Mucosa of rectum (tissue), 2 donors: ENCODE measurements around the gene TEX2.

Experiments used
- H3K27ac ChIP-seq, 2 donors: one replicate each; pipeline ENCODE4 v1.7.0; 2013; ENCODE audit warnings: inconsistent platforms in 2 of 2, low read depth in 2 of 2, low read length in 2 of 2
- H3K27me3 ChIP-seq, 2 donors: one replicate each; pipeline ENCODE4 v1.7.0; 2013; ENCODE audit warnings: low read length in 2 of 2; ENCODE audit not compliant: control insufficient read depth in 2 of 2, insufficient read depth in 2 of 2
- H3K36me3 ChIP-seq, 2 donors: one replicate each; pipeline ENCODE4 v1.7.0; 2013; ENCODE audit warnings: low read length in 2 of 2; ENCODE audit not compliant: control insufficient read depth in 2 of 2, insufficient read depth in 2 of 2
- H3K4me1 ChIP-seq, 2 donors: one replicate each; pipeline ENCODE4 v1.7.0; 2013; ENCODE audit warnings: low read length in 2 of 2, mild to moderate bottlenecking in 1 of 2; ENCODE audit not compliant: control insufficient read depth in 2 of 2, insufficient read depth in 2 of 2
- H3K4me3 ChIP-seq, 2 donors: one replicate each; pipeline ENCODE4 v1.7.0; 2013; ENCODE audit warnings: low read length in 2 of 2
- H3K9ac ChIP-seq, 2 donors: one replicate each; pipeline ENCODE4 v1.7.0; 2013; ENCODE audit warnings: low read length in 2 of 2, low read depth in 1 of 2, mild to moderate bottlenecking in 1 of 2
- H3K9me3 ChIP-seq, 2 donors: one replicate each; pipeline ENCODE4 v1.7.0; 2013; ENCODE audit warnings: low read length in 2 of 2; ENCODE audit not compliant: control insufficient read depth in 2 of 2
- donor health status: healthy.
- donor health status: Normal muscosa, but diverticular disease.

TEX2 gene

GRCh38 chr17:64254755-64255154 is 8.3 kb downstream of the TEX2 start:
- Histone ChIP-seq H3K9ac (no peak overlapping the region), H3K27ac (no peak overlapping the region), H3K27me3 (no peaks in the 10 kb centered on the region)

GRCh38 chr17:64253470-64253869 is 9.6 kb downstream of the TEX2 start:
- H3K4me3 ChIP-seq, result no peak overlapping the region
- no peaks in the 10 kb centered on the region for H3K9me3 ChIP-seq
- no peaks in the 10 kb centered on the region for H3K27me3 ChIP-seq
- no peaks in the 10 kb centered on the region for H3K36me3 ChIP-seq
- H3K27ac ChIP-seq, result no peak overlapping the region
- H3K4me1 ChIP-seq, result no peaks in the 10 kb centered on the region
- H3K9ac ChIP-seq, result no peak overlapping the region

More at GRCh38 chr17:64254755-64255154, 8.3 kb downstream of the TEX2 start:
- Histone ChIP-seq H3K4me1 (no peaks in the 10 kb centered on the region), H3K4me3 (no peak overlapping the region), H3K9me3 (no peaks in the 10 kb centered on the region), H3K36me3 (no peaks in the 10 kb centered on the region)

- H3K36me3 ChIP-seq, result no peaks in the 10 kb centered on the region
- no peak overlapping the region for H3K27ac ChIP-seq
- H3K27me3 ChIP-seq, result no peaks in the 10 kb centered on the region
- H3K4me3 ChIP-seq, result no peak overlapping the region
- H3K4me1 ChIP-seq, result no peaks in the 10 kb centered on the region
- H3K9me3 ChIP-seq, result no peaks in the 10 kb centered on the region
- no peak overlapping the region for H3K9ac ChIP-seq
These were observed 10.2 kb downstream of the TEX2 start for GRCh38 chr17:64252831-64253230.

GRCh38 chr17:64250233-64250835 is 12.7 kb downstream of the TEX2 start:
- Histone ChIP-seq H3K9me3 (no peaks in the 10 kb centered on the region), H3K27ac (no peak overlapping the region), H3K9ac (no peak overlapping the region), H3K27me3 (no peaks in the 10 kb centered on the region), H3K4me3 (no peak overlapping the region), H3K36me3 (no peaks in the 10 kb centered on the region), H3K4me1 (no peaks in the 10 kb centered on the region)

GRCh38 chr17:64247836-64248235 is 15.2 kb downstream of the TEX2 start:
- Histone ChIP-seq H3K36me3 (no peaks in the 10 kb centered on the region), H3K27ac (no peak overlapping the region), H3K4me1 (no peaks in the 10 kb centered on the region), H3K27me3 (no peaks in the 10 kb centered on the region), H3K9ac (no peak overlapping the region), H3K4me3 (no peak overlapping the region), H3K9me3 (no peaks in the 10 kb centered on the region)

GRCh38 chr17:64245218-64246145 is 17.6 kb downstream of the TEX2 start:
- no peaks in the 10 kb centered on the region for H3K36me3 ChIP-seq
- H3K27ac ChIP-seq, result no peak overlapping the region
- no peaks in the 10 kb centered on the region for H3K27me3 ChIP-seq
- H3K4me1 ChIP-seq, result peaks cover 4 to 6% of the 10 kb centered on the region in 2 donors
- H3K9ac ChIP-seq, result no peak overlapping the region
- no peaks in the 10 kb centered on the region for H3K9me3 ChIP-seq
- no peak overlapping the region for H3K4me3 ChIP-seq

- H3K9ac ChIP-seq, result no peak overlapping the region
- H3K4me1 ChIP-seq, result peaks cover 8 to 10% of the 10 kb centered on the region in 2 donors
- no peak overlapping the region for H3K27ac ChIP-seq
- no peaks in the 10 kb centered on the region for H3K27me3 ChIP-seq
- H3K36me3 ChIP-seq, result no peaks in the 10 kb centered on the region
- no peak overlapping the region for H3K4me3 ChIP-seq
- H3K9me3 ChIP-seq, result no peaks in the 10 kb centered on the region
These were observed 18.9 kb downstream of the TEX2 start for GRCh38 chr17:64244165-64244564.

GRCh38 chr17:64243340-64243739 is 19.7 kb downstream of the TEX2 start:
- H3K4me3 ChIP-seq, result no peak overlapping the region
- peaks cover 8 to 10% of the 10 kb centered on the region in 2 donors for H3K4me1 ChIP-seq
- H3K9me3 ChIP-seq, result no peaks in the 10 kb centered on the region
- H3K9ac ChIP-seq, result no peak overlapping the region
- H3K27ac ChIP-seq, result no peak overlapping the region
- H3K27me3 ChIP-seq, result no peaks in the 10 kb centered on the region
- no peaks in the 10 kb centered on the region for H3K36me3 ChIP-seq

GRCh38 chr17:64242633-64243032 is 20.4 kb downstream of the TEX2 start:
- no peaks in the 10 kb centered on the region for H3K9me3 ChIP-seq
- H3K4me1 ChIP-seq, result peaks cover 8 to 10% of the 10 kb centered on the region in 2 donors
- H3K4me3 ChIP-seq, result no peak overlapping the region
- no peak overlapping the region for H3K9ac ChIP-seq
- H3K36me3 ChIP-seq, result no peaks in the 10 kb centered on the region
- H3K27ac ChIP-seq, result no peak overlapping the region
- H3K27me3 ChIP-seq, result no peaks in the 10 kb centered on the region

- no peak overlapping the region for H3K9ac ChIP-seq
- H3K27ac ChIP-seq, result peak overlapping the region in 1 of 2 donors; percentile 31
- no peak overlapping the region for H3K4me3 ChIP-seq
- H3K27me3 ChIP-seq, result no peaks in the 10 kb centered on the region
- no peaks in the 10 kb centered on the region for H3K9me3 ChIP-seq
- H3K4me1 ChIP-seq, result peaks cover 8 to 10% of the 10 kb centered on the region in 2 donors
- H3K36me3 ChIP-seq, result no peaks in the 10 kb centered on the region
These were observed 22.2 kb downstream of the TEX2 start for GRCh38 chr17:64240741-64241347.
